AG09319 (cell line): ENCODE results near the gene SHROOM3.

Source experiments
- DNase-seq: peaks from one replicate; pipeline ENCODE4 v3.0.0-alpha.2; 2010; ENCODE audit warnings: low read depth; ENCODE audit errors: extremely low read depth
- CTCF ChIP-seq: IDR thresholded peaks from 2 replicates; pipeline ENCODE4 v1.5.1; 2011; ENCODE audit warnings: low read depth, mild to moderate bottlenecking, inconsistent platforms, low read length, moderate library complexity

Gene SHROOM3

DNA sequence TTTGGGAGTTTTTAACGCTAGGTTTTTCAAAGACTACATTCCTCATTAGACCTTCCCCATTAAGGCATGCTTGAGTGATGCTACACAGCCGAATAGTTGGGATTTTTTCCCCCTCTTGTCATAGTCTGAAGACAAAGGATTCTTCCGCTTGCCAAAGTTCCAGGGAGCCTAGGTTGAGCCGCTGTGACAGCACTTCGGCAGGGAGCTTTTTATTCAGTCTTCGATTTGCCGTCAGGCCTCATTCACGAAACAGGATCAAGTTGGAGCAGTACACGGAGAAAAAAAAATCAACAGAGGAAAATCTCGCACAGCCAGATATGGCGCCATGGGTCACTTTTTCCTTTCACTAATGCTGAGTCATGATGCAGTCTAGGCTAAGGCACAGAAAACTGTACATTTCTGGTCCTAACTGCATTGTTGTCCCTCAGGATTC lies 24.3 kb downstream of the SHROOM3 start:
- DNase-seq = no peak
- no peak for TF ChIP-seq CTCF

GRCh38 chr4:76463568-76463967 lies 28.5 kb downstream of the SHROOM3 start:
- TF ChIP-seq CTCF = no peak
- no peak for DNase-seq

DNA sequence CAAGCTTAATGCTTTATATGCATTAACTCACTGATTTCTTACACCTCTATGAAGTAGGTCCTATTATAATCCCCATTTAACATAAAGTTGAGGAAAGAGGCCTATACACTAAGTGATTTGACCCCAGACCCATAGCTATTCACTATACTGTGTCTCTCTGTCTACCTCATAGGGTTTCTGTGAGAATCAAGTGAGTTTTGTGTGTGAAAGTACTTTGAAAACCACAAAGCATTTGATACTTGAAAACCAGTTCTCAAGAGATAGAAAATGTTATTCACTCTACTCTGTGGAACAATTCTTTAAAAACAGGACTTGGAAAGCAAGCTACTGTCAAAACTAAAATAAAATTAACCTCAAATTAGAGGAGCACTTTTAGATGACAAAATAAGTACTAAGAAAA lies 35.0 kb downstream of the SHROOM3 start:
- no peak for DNase-seq
- TF ChIP-seq CTCF = no peak

DNA sequence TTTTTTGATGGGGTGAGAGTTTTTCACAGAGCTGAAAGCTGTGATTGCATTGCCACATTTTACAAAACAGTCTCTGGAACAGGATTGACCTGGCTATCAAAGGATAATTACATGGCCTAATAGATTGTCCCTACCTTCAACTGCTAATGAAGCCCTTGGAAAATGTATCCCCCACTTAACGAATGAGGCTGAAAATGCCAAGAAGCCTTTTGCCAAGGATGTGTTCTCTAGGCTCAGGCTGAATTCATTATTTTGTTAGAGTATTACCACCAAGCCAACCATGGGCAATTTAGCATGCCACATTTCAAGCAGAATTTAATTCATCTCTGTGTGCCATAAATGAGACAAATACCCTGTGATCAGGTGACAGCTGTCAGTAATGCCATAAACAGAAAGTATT lies 35.5 kb downstream of the SHROOM3 start:
- no peak for DNase-seq
- TF ChIP-seq CTCF = no peak

DNA sequence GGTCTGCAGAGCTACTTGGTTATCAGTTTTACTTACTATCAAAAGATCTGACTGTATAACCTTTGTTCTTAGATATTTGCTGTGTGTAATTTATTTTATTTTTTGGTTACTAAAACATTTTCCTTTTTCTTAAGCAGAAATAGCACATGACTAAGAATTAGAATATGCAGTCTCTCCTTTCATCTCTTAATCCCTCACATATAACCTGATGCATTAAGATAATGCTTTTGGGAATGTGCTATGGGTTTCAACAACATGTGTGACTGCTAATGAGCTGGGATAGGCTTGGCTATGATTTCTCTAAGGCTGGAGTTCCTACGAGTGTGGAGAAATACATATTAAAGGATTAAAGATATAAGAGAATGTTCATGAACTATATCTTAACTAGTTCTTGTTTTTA lies 41.5 kb downstream of the SHROOM3 start:
- no peak for DNase-seq
- no peak for TF ChIP-seq CTCF

DNA sequence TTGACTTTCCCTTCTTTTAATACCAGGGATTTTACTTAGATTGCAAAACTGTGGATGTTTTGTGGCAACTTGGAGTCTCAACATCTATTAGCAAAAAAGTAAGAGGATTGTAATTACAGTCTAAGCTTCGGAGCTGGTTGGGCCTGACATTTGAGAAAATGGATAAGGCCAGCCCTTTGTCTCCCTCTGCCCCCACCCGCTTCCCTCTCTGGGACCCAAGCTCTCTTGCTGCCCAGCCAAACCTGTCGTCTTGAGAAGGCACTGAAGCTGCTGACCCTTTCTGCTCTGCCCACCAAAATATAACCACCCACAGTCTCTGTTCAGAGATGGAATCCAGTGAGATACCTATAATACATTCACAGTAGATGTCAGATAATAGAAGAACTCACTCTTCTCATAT lies 49.6 kb downstream of the SHROOM3 start:
- no peak for TF ChIP-seq CTCF
- DNase-seq = no peak

DNA sequence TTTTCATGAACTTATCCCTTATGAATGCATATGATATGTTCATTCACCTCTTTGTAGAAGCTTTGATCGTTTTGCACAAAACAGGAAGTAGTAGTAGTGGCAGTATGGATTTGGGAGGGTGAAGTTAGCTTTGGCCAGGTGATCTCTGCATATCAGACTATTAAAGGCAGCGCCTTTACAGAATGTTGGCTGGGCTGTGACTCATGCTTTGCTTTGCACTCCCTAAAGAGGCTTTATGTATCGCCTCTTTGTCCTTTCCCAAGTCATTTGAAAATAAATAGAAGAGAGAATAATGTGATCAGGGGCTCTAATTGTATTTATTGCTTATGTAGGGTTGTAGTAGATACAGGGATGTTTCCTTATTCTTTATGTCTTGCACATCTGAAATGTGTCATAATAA lies 50.4 kb downstream of the SHROOM3 start:
- no peak for DNase-seq

More for the DNA sequence above, 50.4 kb downstream of the SHROOM3 start:
- TF ChIP-seq CTCF = no peak
